ENCODE data around the gene EDAR. TPM values are rescaled to one million over a fixed set of nuclear protein-coding genes. Genes with fewer than 3 reads are reported as not detected.

EDAR gene
- total and polyA plus RNA-seq, 2 of the 8 experiments (the other 6 are each of a cell fraction or from before 2014, with no cell fraction given): not detected

GRCh38 chr2:109032229-109032820 is 43.3 kb upstream of the EDAR start:
- Histone ChIP-seq H3K23ac (ENCODE audit: insufficient read length) (no peak overlapping the region), H3K27me3 (replicated peaks in 1 of 4; ENCODE audit: control insufficient read depth in 3 of 4, extremely low read depth in 1 of 4, insufficient read depth in 3 of 4, low read length in 3 of 4) (peaks cover 6 to 52% (median 34%) of the 10 kb centered on the region in 4 experiments), H3K27ac (ENCODE audit: low read depth, low read length) (no peak overlapping the region), H3K9me3 (ENCODE audit: insufficient read depth in 2 of 2, low read depth in 1 of 2, low read length in 1 of 2) (no peaks in the 10 kb centered on the region), H3K9ac (replicated peaks in 1 of 4; ENCODE audit: extremely low read depth in 1 of 4, low read depth in 3 of 4, low read length in 3 of 4) (no peak overlapping the region), H3K4me2 (ENCODE audit: insufficient read depth in 1 of 2, low read depth in 2 of 2, low read length in 2 of 2) (peak overlapping the region; percentile 74 to 92), H3K4me3 (ENCODE audit: extremely low read depth in 1 of 4, insufficient read depth in 2 of 4, low read depth in 3 of 4, low read length in 4 of 4) (peak overlapping the region; percentile 39 to 72 (median 45); a peak in 7 of 8 replicates), H2BK20ac (ENCODE audit: low read length) (no peak overlapping the region), H3K18ac (ENCODE audit: extremely low read depth, low read length) (no peak overlapping the region), H2BK120ac (replicated peaks; ENCODE audit: low read depth, low read length) (no peak overlapping the region), H4K8ac (ENCODE audit: extremely low read depth, insufficient read depth, low read length) (no peak overlapping the region), H4K91ac (replicated peaks; ENCODE audit: insufficient read length, low read length) (no peak overlapping the region), H3K79me1 (ENCODE audit: low read depth, low read length) (no peaks in the 10 kb centered on the region), H4K20me1 (replicated peaks in 1 of 2; ENCODE audit: control insufficient read depth in 1 of 2, insufficient read depth in 2 of 2, low read length in 2 of 2) (no peaks in the 10 kb centered on the region), H3K14ac (ENCODE audit: insufficient read length) (no peak overlapping the region), H2AFZ (ENCODE audit: low read length) (no peak overlapping the region), H2BK5ac (ENCODE audit: low read depth, low read length) (no peak overlapping the region), H2AK5ac (ENCODE audit: low read depth, low read length) (no peak overlapping the region), H3K4ac (replicated peaks; ENCODE audit: insufficient read length, low read depth, low read length) (no peak overlapping the region), H3K79me2 (ENCODE audit: control insufficient read depth in 1 of 2, insufficient read depth in 2 of 2, low read length in 2 of 2) (no peaks in the 10 kb centered on the region), H2BK12ac (ENCODE audit: low read depth, low read length) (no peak overlapping the region), H3K36me3 (ENCODE audit: control insufficient read depth in 2 of 4, insufficient read depth in 4 of 4, low read length in 3 of 4) (0 out of 8 replicates have a peak, but pooled peaks cover 0 to 3% (median 0%) of the 10 kb centered on the region in 4 experiments), H3K56ac (replicated peaks; ENCODE audit: insufficient read length, low read depth, low read length) (no peak overlapping the region), H4K5ac (ENCODE audit: insufficient read length, low read depth, low read length) (no peak overlapping the region), H3K4me1 (replicated peaks in 1 of 4; ENCODE audit: control insufficient read depth in 3 of 4, insufficient read depth in 4 of 4, low read length in 3 of 4) (peaks cover 2 to 10% (median 6%) of the 10 kb centered on the region in 4 experiments), H3K23me2 (ENCODE audit: low read depth, low read length) (peaks cover 9% of the 10 kb centered on the region; the same call in 1 of the 2 replicates), H2BK15ac (ENCODE audit: low read length) (no peak overlapping the region)
- WGBS, 2 experiments (ENCODE audit: extremely low coverage in 1 of 2, insufficient coverage in 1 of 2, insufficient read length in 1 of 2, insufficient replicate concordance in 2 of 2, low coverage in 1 of 2, low lambda C conversion rate in 2 of 2, missing lambda C conversion rate in 1 of 2): 49% methylated on average over 9 of the region's 9 CpGs; no CpG with 5 or more reads in 1 of the 2 experiments
- DNase-seq (ENCODE audit: low read depth in 1 of 2, low spot score in 2 of 2) (no peak), FAIRE-seq (no peak)
- CTCF ChIA-PET (ENCODE audit: partially characterized antibody): interaction anchor here (0.7 to 1.7 kb wide), 7 partner anchors 11 to 151 kb away, joined by 3 to 7 read pairs (median 3); no protein-coding TSS in a partner anchor
- POLR2A ChIA-PET (ENCODE audit: partially characterized antibody): interaction anchor here (0.7 kb wide), 1 partner anchor 14 kb away, joined by 3 read pairs; no protein-coding TSS in a partner anchor
- TF ChIP-seq MAX (IDR thresholded peaks at IDR 0.05) (no peak), NANOG (IDR thresholded peaks at IDR 0.05; ENCODE audit: insufficient read depth, low read depth, low read length, poor library complexity, severe bottlenecking) (no peak), KDM5A (IDR thresholded peaks at IDR 0.05; ENCODE audit: low read length) (no peak), JUN (IDR thresholded peaks at IDR 0.05; ENCODE audit: low read depth, low read length) (no peak), RNF2 (IDR thresholded peaks at IDR 0.05; ENCODE audit: borderline replicate concordance, low read depth, low read length, missing control alignments, poor library complexity, severe bottlenecking) (no peak), SIN3A (conservative IDR thresholded peaks at IDR 0.05 in 1 of 2, IDR thresholded peaks at IDR 0.05 in 1 of 2; ENCODE audit: low read depth in 1 of 2, low read length in 2 of 2) (no peak), SP2 (IDR thresholded peaks at IDR 0.05; ENCODE audit: low read length) (no peak), GTF2F1 (IDR thresholded peaks at IDR 0.05; ENCODE audit: borderline replicate concordance, low read depth, low read length) (no peak), YY1 (IDR thresholded peaks at IDR 0.05; ENCODE audit: low read depth, low read length) (no peak), CTBP2 (IDR thresholded peaks at IDR 0.05; ENCODE audit: borderline replicate concordance, insufficient read depth, insufficient read length, low read length) (no peak), CBX5 (IDR thresholded peaks at IDR 0.05; ENCODE audit: low read depth, low read length) (no peak), TCF12 (IDR thresholded peaks at IDR 0.05; ENCODE audit: low read depth, low read length) (no peak)

Data from H1 (cell line).